Type B pancreatic cell (in vitro differentiated cells): ENCODE results near the gene STPG4. TPM values are rescaled to one million over a fixed set of nuclear protein-coding genes. Genes with fewer than 3 reads are reported as not detected.

Experiments
- DNase-seq: peaks from one replicate; pipeline ENCODE4 v3.0.0; 2021; ENCODE audit warnings: mixed read lengths; ENCODE audit not compliant: unreplicated experiment; ENCODE audit errors: extremely low spot score
- H3K27ac Mint-ChIP-seq: 2 replicates; pipeline ENCODE4 v1.8.0; 2021; ENCODE audit warnings: mild to moderate bottlenecking, mixed read lengths
- H3K27me3 Mint-ChIP-seq: 2 replicates; pipeline ENCODE4 v1.8.0; 2021; ENCODE audit warnings: mixed read lengths
- H3K36me3 Mint-ChIP-seq: 2 replicates; pipeline ENCODE4 v1.8.0; 2021; ENCODE audit warnings: mixed read lengths
- H3K4me1 Mint-ChIP-seq: one replicate; pipeline ENCODE4 v1.8.0; 2021; ENCODE audit warnings: mixed read lengths; ENCODE audit not compliant: unreplicated experiment
- H3K4me3 Mint-ChIP-seq: 2 replicates; pipeline ENCODE4 v1.8.0; 2021; ENCODE audit warnings: mild to moderate bottlenecking, mixed read lengths
- H3K9me3 Mint-ChIP-seq: 2 replicates; pipeline ENCODE4 v1.8.0; 2021; ENCODE audit warnings: mixed read lengths
- total RNA-seq: library from RNA; stranded (reverse); gene quantifications from 2 replicates; pipeline ENCODE4 v1.2.1, GENCODE V29; 2021; ENCODE audit warnings: low replicate concordance
- TF ChIP-seq, protein P1 (sequence below): fragments of 200-600 bp; sonication (generic); conservative IDR thresholded peaks from 2 replicates; pipeline ENCODE4 v1.5.0; 2021; ENCODE audit warnings: antibody characterized with exemption, mild to moderate bottlenecking

STPG4 gene
- total RNA-seq, 1 donor from 2014 or later = 0.36 TPM

DNA sequence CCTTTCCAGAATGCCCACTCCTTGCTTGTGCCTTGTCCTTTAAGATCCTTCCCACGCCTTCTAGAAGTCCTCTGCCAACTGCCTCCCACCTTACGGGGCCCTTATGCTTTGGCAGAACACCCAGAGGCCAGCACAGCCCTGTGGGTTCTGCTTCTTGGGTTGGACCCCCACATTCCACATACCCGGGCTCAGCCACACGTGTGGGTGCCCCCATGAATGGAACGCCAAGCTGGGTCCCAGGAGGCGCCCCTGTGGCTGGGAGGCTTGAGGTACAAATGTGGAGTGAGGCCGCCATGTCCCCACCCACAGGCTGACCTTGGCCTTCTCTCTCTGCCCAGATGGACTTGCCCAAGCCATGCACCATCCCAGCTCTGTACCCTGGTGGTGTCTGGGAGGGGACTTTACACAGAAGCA, 74.2 kb downstream of the STPG4 start:
- Mint-ChIP-seq H3K4me1 (peaks cover 35% of the 10 kb centered on the region), H3K4me3 (no peak overlapping the region), H3K36me3 (no peaks in the 10 kb centered on the region), H3K9me3 (no peaks in the 10 kb centered on the region), H3K27ac (no peak overlapping the region), H3K27me3 (no peaks in the 10 kb centered on the region)
- TF ChIP-seq, protein P1, sequence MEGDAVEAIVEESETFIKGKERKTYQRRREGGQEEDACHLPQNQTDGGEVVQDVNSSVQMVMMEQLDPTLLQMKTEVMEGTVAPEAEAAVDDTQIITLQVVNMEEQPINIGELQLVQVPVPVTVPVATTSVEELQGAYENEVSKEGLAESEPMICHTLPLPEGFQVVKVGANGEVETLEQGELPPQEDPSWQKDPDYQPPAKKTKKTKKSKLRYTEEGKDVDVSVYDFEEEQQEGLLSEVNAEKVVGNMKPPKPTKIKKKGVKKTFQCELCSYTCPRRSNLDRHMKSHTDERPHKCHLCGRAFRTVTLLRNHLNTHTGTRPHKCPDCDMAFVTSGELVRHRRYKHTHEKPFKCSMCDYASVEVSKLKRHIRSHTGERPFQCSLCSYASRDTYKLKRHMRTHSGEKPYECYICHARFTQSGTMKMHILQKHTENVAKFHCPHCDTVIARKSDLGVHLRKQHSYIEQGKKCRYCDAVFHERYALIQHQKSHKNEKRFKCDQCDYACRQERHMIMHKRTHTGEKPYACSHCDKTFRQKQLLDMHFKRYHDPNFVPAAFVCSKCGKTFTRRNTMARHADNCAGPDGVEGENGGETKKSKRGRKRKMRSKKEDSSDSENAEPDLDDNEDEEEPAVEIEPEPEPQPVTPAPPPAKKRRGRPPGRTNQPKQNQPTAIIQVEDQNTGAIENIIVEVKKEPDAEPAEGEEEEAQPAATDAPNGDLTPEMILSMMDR = no peak
- DNase-seq = no peak

DNA sequence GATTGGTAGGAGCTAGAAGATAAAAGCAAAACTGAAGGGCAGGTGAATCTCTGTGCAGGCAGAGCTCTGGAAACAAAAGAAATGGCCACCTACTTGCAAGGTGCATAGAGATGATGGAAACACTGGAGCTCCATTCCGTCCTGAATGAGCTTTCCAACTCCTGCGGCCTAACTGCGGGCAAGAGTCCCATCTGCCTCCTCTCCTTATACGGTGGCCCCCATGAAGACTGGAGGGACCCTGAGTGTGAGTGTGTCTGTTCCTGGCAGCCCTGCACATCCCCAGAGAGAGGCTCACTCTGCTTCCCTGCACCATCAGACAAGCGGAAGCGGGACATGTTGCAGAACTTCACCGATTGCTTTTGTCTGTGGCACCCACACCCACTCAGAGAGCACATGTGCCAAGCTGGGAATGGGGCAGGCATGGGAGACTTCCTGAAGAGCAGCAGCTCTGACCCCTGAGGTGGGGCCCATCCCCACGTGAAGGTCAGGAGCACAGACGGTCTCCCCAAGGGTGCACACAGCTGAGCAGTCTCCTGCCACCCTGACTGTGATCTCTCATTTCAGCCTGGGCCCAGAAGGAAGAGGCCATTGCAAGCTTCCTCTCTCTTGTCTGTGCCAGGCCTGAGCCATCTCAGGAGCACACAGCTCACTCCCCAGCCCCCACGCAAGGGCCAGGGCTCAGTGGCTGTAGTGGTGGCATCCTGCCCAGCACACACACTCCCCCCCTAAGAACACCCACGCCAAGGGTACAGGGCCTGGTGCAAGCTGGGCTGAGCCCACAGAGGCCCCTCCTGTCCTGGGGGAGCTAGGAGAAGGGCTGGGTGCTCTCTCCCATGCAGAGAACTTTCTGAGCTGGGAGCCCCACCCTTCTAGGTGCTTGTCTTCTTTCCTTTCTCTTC, 75.3 kb downstream of the STPG4 start:
- DNase-seq = no peak
- Mint-ChIP-seq H3K27me3 (no peaks in the 10 kb centered on the region), H3K4me1 (peaks cover 32% of the 10 kb centered on the region), H3K4me3 (no peak overlapping the region), H3K27ac (peak overlapping the region; percentile 6), H3K36me3 (no peaks in the 10 kb centered on the region), H3K9me3 (no peaks in the 10 kb centered on the region)
- TF ChIP-seq, protein P1 = no peak

DNA sequence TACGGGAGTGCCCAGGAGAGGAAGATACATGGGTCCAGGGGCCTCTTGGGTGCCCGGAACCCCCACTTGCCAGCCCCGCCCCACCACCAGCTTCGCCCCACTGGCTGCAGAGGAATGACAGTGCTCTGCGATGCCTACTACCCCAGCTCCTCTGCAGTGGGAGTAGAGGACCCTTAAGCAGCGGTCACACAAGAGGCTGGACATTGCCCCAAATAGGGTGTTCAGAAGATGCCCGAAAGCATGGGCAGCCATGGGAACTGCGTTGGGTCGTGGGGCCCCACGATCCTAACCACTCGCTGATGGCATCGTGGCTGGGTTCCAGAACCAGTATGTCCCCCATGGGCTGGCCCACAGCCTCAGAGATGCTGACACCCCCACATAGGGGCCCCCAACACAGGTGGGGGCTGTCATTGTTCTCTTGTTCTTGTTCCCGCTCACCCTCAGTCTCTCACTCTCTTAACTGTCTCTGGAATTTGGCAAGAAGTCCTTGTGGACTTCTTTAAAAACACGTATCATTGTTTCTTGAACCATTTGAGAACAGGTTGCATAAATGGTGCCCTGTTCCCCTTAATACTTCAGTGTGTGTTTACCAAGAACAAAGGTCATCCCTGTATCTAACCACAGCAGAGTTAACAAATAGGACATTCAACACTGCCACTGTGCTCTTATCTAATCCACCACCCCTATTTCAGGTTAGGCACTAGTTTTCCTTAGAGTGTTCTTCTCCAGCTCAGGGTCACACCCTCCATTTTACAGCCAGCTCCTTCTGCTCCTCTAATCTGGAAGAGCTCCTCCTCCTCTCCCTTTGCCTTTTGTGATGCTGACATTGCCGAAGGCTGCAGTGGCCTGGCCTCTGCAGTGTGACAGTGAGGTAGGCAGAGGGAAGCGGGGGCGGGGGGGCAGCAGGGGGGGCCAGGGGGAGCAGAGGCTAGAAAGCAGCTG, 76.3 kb downstream of the STPG4 start:
- TF ChIP-seq, protein P1 = no peak
- H3K4me1 Mint-ChIP-seq = peaks cover 27% of the 10 kb centered on the region

DNA sequence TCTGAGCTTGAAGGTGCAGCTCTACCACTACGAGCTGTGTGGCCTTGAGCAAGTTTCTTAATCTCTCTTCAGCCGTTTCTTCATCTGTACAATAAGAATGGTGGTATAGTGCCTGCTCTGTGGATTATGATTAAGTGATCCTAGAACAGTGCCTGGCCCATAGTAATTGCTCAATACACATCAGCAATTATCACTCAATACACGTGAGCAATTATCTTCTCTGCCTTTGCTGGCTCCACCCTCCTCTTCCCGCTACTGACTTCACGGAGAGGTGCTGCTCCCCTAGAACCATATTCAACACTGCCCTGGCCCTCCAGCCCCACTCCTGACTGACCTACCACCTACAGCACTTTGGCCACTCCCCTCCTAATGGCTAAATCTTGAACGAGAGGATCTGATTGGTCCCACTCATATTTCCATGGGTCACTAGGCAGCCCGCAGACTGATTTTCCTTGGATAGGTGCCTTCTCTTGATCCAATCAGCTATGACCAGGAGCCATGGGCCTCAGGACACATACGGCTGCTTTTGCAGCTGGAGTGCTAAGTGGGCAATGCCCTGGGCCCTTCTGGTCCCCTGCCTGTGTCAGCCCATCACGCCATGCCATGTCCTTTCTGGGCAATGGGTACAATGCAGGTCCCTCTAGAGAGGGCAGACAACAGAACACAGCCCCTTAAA, 77.5 kb downstream of the STPG4 start:
- Mint-ChIP-seq H3K27ac (peak overlapping the region; percentile 95), H3K9me3 (no peaks in the 10 kb centered on the region), H3K36me3 (no peaks in the 10 kb centered on the region), H3K4me3 (peak overlapping the region; percentile 10), H3K4me1 (peaks cover 34% of the 10 kb centered on the region), H3K27me3 (no peaks in the 10 kb centered on the region)
- TF ChIP-seq, protein P1 = no peak
- no peak for DNase-seq

More for the DNA sequence above, 76.3 kb downstream of the STPG4 start:
- Mint-ChIP-seq H3K9me3 (no peaks in the 10 kb centered on the region), H3K4me3 (peak overlapping the region; percentile 50), H3K36me3 (no peaks in the 10 kb centered on the region), H3K27me3 (no peaks in the 10 kb centered on the region), H3K27ac (peak overlapping the region; percentile 69)
- no peak for DNase-seq
